HepG2 (cell line): Measurements from ENCODE around the gene BCORL1. TPM values are rescaled to one million over a fixed set of nuclear protein-coding genes. Genes with fewer than 3 reads are reported as not detected.

ENCODE experiments used
- ATAC-seq: fragments of 200-7000 bp; cut with Tn5 transposase; 3 replicates; pipeline ENCODE4 v1.9.1; 2020; ENCODE audit warnings: mild to moderate bottlenecking, moderate library complexity
- BruUV-seq: library from RNA; stranded (reverse); fragments of 400-500 nt; replicated peaks from 2 replicates; lab custom pipeline; 2021; lab: Mats Ljungman, UMichigan
- CTCF ChIA-PET: fragments of 300-600 bp; formaldehyde crosslinking; extraction: SDS; loops from one replicate; lab custom pipeline; 2021; ENCODE audit warnings: low total read pairs, inconsistent platforms, low intra/inter-chr PET ratio; lab: Yijun Ruan, JAX
- POLR2A ChIA-PET: fragments of 350-600 bp; sonication (Branson Sonifier 250); formaldehyde crosslinking; loops from one replicate; lab custom pipeline; 2020; ENCODE audit warnings: antibody characterized with exemption, inconsistent platforms; lab: Yijun Ruan, JAX
- DNase-seq: peaks from one replicate; pipeline ENCODE4 v3.0.0-alpha.2; 2015; ENCODE audit warnings: low spot score
- FAIRE-seq: peaks from 3 replicates; lab custom pipeline; 2011; peaks lifted over from hg19 to GRCh38; lab: Jason Lieb, UNC
- H2AFZ ChIP-seq: one replicate; pipeline ENCODE4 v1.6.1; 2011; ENCODE audit warnings: low read length, inconsistent platforms
- H3K27ac ChIP-seq: fragments of 300-600 bp; 3 replicates; pipeline ENCODE4 v1.8.0; 2011; ENCODE audit warnings: mixed run types, mild to moderate bottlenecking, mixed read lengths, low read length, inconsistent platforms; ENCODE audit not compliant: insufficient read depth; ENCODE audit errors: extremely low read length
- H3K27me3 ChIP-seq, 2 experiments: fragments of 200-600 bp in 1 of 2; 2 replicates in 1 of 2; 3 replicates in 1 of 2; pipeline versions ENCODE4 v1.6.0 to v1.8.0; 2011; ENCODE audit warnings: low read length in 2 of 2, mild to moderate bottlenecking in 2 of 2, moderate library complexity in 2 of 2, inconsistent platforms in 1 of 2; ENCODE audit not compliant: insufficient read depth in 2 of 2, control insufficient read depth in 1 of 2
- H3K36me3 ChIP-seq, 2 experiments: fragments of 200-600 bp in 1 of 2; replicated peaks in 1 of 2; 2 replicates in 1 of 2; 3 replicates in 1 of 2; pipeline versions ENCODE4 v1.5.1 to v1.8.0; 2011; ENCODE audit warnings: low read length in 2 of 2, inconsistent platforms in 1 of 2; ENCODE audit not compliant: insufficient read depth in 2 of 2, control insufficient read depth in 1 of 2
- H3K4me1 ChIP-seq: 2 replicates; pipeline ENCODE4 v1.5.1; 2012; ENCODE audit warnings: low read length, inconsistent platforms; ENCODE audit not compliant: insufficient read depth
- H3K4me2 ChIP-seq: 2 replicates; pipeline ENCODE4 v1.6.0; 2011; ENCODE audit warnings: low read depth, low read length, inconsistent platforms
- H3K4me3 ChIP-seq, 3 experiments: fragments of 200-600 bp in 1 of 3; sonication (generic), shearing (Covaris generic) in 1 of 3; replicated peaks in 1 of 3; 2 replicates each; pipeline ENCODE4 v1.5.1; 2011 to 2016; ENCODE audit warnings: low read length in 3 of 3, inconsistent platforms in 2 of 3, low read depth in 2 of 3, mild to moderate bottlenecking in 2 of 3, control low read depth in 1 of 3, mixed read lengths in 1 of 3; ENCODE audit not compliant: insufficient read depth in 1 of 3
- H3K79me2 ChIP-seq: one replicate; pipeline ENCODE4 v1.6.1; 2011; ENCODE audit warnings: low read length, inconsistent platforms; ENCODE audit not compliant: insufficient read depth
- H3K9ac ChIP-seq: 2 replicates; pipeline ENCODE4 v1.6.0; 2011; ENCODE audit warnings: mild to moderate bottlenecking, low read depth, low read length, inconsistent platforms; ENCODE audit not compliant: insufficient read depth
- H3K9me3 ChIP-seq: 2 replicates; pipeline ENCODE4 v1.5.1; 2012; ENCODE audit warnings: mild to moderate bottlenecking, low read length
- H4K20me1 ChIP-seq: 2 replicates; pipeline ENCODE4 v1.6.0; 2011; ENCODE audit warnings: inconsistent platforms, mild to moderate bottlenecking, low read length, moderate library complexity; ENCODE audit not compliant: insufficient read depth
- ADNP ChIP-seq: sonication (generic); formaldehyde crosslinking; IDR thresholded peaks from 2 replicates; pipeline ENCODE4 v1.4.0; 2020; ENCODE audit warnings: missing genetic modification reagents
- HNF4G ChIP-seq, 2 experiments: sonication (generic) in 1 of 2; formaldehyde crosslinking in 1 of 2; IDR thresholded peaks; 2 replicates each; pipeline versions ENCODE4 v1.4.0 to v1.6.1; 2011 to 2020; ENCODE audit warnings: borderline replicate concordance in 2 of 2, low read depth in 2 of 2, mild to moderate bottlenecking in 2 of 2, low read length in 1 of 2, missing genetic modification reagents in 1 of 2, moderate library complexity in 1 of 2
- MEF2D ChIP-seq: sonication (generic); formaldehyde crosslinking; IDR thresholded peaks from 2 replicates; pipeline ENCODE4 v1.5.1; 2020; ENCODE audit warnings: mild to moderate bottlenecking, missing genetic modification reagents
- RAD51 ChIP-seq: fragments of 450-650 bp; IDR thresholded peaks from 2 replicates; pipeline ENCODE4 v1.6.1; 2016; ENCODE audit warnings: borderline replicate concordance
- SATB2 ChIP-seq: sonication (generic); formaldehyde crosslinking; IDR thresholded peaks from 2 replicates; pipeline ENCODE4 v1.5.0; 2020; ENCODE audit warnings: missing genetic modification reagents
- TRIM24 ChIP-seq: sonication (generic); formaldehyde crosslinking; IDR thresholded peaks from 2 replicates; pipeline ENCODE4 v1.8.0; 2022; ENCODE audit warnings: mild to moderate bottlenecking, missing genetic modification reagents
- XRCC5 ChIP-seq: fragments of 200-400 bp; formaldehyde crosslinking; optimal IDR thresholded peaks from 2 replicates; pipeline ENCODE3; 2017; ENCODE audit warnings: mild to moderate bottlenecking, low read length
- ZNF296 ChIP-seq: sonication (generic); formaldehyde crosslinking; conservative IDR thresholded peaks from 2 replicates; pipeline ENCODE4 v1.5.0; 2020; ENCODE audit warnings: mild to moderate bottlenecking, missing genetic modification reagents
- ZNF589 ChIP-seq: sonication (generic); formaldehyde crosslinking; conservative IDR thresholded peaks from 2 replicates; pipeline ENCODE4 v1.8.0; 2022; ENCODE audit warnings: mild to moderate bottlenecking, moderate library complexity, missing genetic modification reagents
- ZNF678 ChIP-seq: sonication (generic); formaldehyde crosslinking; IDR thresholded peaks from 2 replicates; pipeline ENCODE4 v1.4.0; 2020; ENCODE audit warnings: mild to moderate bottlenecking, missing genetic modification reagents
- WGBS: methylation state at CpG from one replicate; pipeline ENCODE4 v1.1.6; 2017; ENCODE audit warnings: low lambda C conversion rate; 5-methylcytosine and 5-hydroxymethylcytosine counted together
- in situ Hi-C: cut with HindIII; loops from 2 replicates; pipeline ENCODE4 v1.10.0; 2017; ENCODE audit warnings: low pct_unique_long_range_greater_than_20kb; ENCODE audit not compliant: extremely low pct_ligation_motif_present
- intact Hi-C: fragments of 100-400 bp; cut with micrococcal nuclease; formaldehyde crosslinking; loops from one replicate; pipeline ENCODE4 v1.10.0; 2022; ENCODE audit not compliant: unreplicated experiment
- polyA plus RNA-seq, 8 experiments: library from polyadenylated mRNA; depleted of rRNA in 3 of 8; stranded (reverse) in 7 of 8; unstranded in 1 of 8; fragments of >200 nt; fragmentation: Illumina TruSeq in 4 of 8; extraction: Trizol in 4 of 8; gene quantifications; 2 replicates each; pipeline versions ENCODE4 v1.2.1 to v1.2.3, GENCODE V29; 2011 to 2016; ENCODE audit warnings: low read depth in 4 of 8, missing spikeins in 1 of 8, mixed read lengths in 1 of 8; ENCODE audit not compliant: insufficient read depth in 1 of 8
- total RNA-seq, 5 experiments: library from RNA; depleted of rRNA; stranded (reverse); fragments of >200 nt; fragmentation: Illumina TruSeq; extraction: Trizol; gene quantifications; 2 replicates each; pipeline ENCODE4 v1.2.3, GENCODE V29; 2016; ENCODE audit warnings: low read depth in 1 of 5
- TF ChIP-seq, protein P1 (sequence below): IDR thresholded peaks from 2 replicates; pipeline ENCODE4 v1.6.1; 2016; ENCODE audit warnings: mild to moderate bottlenecking, missing biosample characterization, missing genetic modification reagents

Gene BCORL1
- total and polyA plus RNA-seq, 2 of the 13 experiments (the other 11 are each of a cell fraction or from before 2014, with no cell fraction given) = 0.67 to 1.4 TPM

DNA sequence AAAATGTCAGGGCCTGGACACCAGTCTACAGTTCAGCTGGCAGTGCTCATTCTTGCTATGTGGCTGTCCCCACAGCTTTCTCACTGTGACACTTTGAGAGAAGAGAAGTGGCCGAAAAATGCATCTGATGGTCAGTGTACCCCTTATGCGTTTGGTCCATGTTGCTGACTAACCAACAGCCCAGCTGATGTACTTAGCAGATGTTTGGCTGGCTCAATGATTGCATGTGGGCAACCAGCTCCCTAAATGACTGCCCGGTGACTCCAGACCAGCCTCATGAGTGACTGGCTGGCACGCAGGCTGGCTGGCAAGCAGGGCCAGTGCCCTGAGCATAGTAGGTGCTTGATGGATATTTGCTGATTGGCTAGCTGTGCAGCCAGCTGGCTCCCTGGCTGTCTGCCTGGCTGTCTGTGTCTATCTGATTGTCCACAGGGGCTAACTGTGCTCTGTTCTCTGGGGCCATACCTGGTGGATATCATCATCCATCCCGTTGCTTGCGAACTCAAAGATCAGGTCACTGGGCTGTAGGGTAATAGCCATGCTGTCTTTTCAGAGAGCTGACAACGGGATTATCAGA, 98.4 kb downstream of the BCORL1 start:
- no peaks in the 10 kb centered on the region for H3K79me2 ChIP-seq
- in situ Hi-C loops = loop anchor here (5.0 kb wide), 2 partner anchors 36 to 111 kb away; no protein-coding TSS in a partner anchor
- FAIRE-seq (no peak), ATAC-seq (no peak), DNase-seq (no peak)
- no peaks in the 10 kb centered on the region for H4K20me1 ChIP-seq
- no peak overlapping the region for H3K4me2 ChIP-seq
- intact Hi-C loops = no loop called here
- no peak overlapping the region for H2AFZ ChIP-seq
- WGBS = no CpG with 5 or more reads among the region's 7 CpGs
- H3K36me3 ChIP-seq = no peaks in the 10 kb centered on the region
- H3K4me3 ChIP-seq = no peak overlapping the region
- no TSS peak for BruUV-seq
- no peaks in the 10 kb centered on the region for H3K27me3 ChIP-seq
- ChIA-PET POLR2A (no interaction called here), CTCF (interaction anchor here (1.5 kb wide), 2 partner anchors 39 to 41 kb away, joined by 5 to 6 read pairs; no protein-coding TSS in a partner anchor)
- no peak overlapping the region for H3K27ac ChIP-seq
- H3K9me3 ChIP-seq = no peaks in the 10 kb centered on the region
- no peak for TF ChIP-seq HNF4G (IDR thresholded peaks at IDR 0.05; ENCODE audit: borderline replicate concordance, low read depth, low read length)
- TF ChIP-seq HNF4G (CRISPR knock-in tag; IDR thresholded peaks at IDR 0.05; ENCODE audit: borderline replicate concordance, low read depth) = no peak
- TF ChIP-seq ZNF296 = no peak
- TF ChIP-seq ADNP (CRISPR knock-in tag) = no peak
- TF ChIP-seq TRIM24 (CRISPR knock-in tag) = no peak
- TF ChIP-seq XRCC5 = no peak
- H3K4me1 ChIP-seq = peaks cover 9% of the 10 kb centered on the region
- no peak overlapping the region for H3K9ac ChIP-seq

DNA sequence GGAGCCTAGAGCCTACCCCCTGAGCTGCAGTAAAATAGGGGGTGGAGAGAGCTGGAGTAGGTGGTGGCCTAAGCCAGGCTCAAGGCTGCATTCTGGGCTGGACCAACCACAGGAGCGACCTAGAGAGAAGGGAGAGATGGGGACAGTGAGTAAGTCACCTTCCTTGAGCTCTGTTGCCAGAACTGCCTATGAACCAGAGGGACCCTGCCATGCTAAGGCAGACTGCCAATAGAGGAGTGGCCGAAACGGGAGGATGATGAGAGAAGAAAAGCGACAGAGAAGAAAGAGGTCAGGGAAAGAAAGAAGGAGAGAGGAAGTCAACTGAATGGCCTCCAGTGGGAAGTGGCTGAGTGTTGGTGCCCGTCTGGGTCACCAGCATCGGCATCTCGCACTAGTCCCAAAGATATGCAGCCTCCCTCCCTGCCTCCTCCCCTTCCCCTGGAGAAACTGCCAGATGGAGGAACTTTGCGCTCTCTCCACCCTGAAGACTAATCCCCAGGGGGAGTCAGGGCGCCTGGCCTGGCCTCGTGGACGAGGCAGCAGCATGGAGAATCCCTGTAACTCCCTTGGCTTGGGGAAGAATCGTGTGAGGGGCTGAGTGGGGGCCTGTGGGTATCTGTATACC, 99.1 kb downstream of the BCORL1 start:
- no peak for FAIRE-seq
- BruUV-seq = no TSS peak
- intact Hi-C loops = no loop called here

More for the DNA sequence above, 99.1 kb downstream of the BCORL1 start:
- ATAC-seq = no peak
- no peak for TF ChIP-seq ZNF678 (CRISPR knock-in tag)
- no peak for TF ChIP-seq RAD51
- TF ChIP-seq SATB2 = no peak
- no peak for TF ChIP-seq ZNF589 (CRISPR knock-in tag)
- TF ChIP-seq MEF2D = no peak
- TF ChIP-seq, protein P1, sequence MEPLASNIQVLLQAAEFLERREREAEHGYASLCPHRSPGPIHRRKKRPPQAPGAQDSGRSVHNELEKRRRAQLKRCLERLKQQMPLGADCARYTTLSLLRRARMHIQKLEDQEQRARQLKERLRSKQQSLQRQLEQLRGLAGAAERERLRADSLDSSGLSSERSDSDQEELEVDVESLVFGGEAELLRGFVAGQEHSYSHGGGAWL (CRISPR knock-in tag) = no peak
- TF ChIP-seq, all 625 proteins: peak for 0
- DNase-seq = no peak
- Histone ChIP-seq H3K79me2 (no peaks in the 10 kb centered on the region), H3K27ac (no peak overlapping the region), H2AFZ (no peak overlapping the region), H3K9ac (no peak overlapping the region), H3K4me3 (no peak overlapping the region), H3K36me3 (no peaks in the 10 kb centered on the region), H3K4me1 (peaks cover 9% of the 10 kb centered on the region), H3K4me2 (no peak overlapping the region), H3K9me3 (no peaks in the 10 kb centered on the region), H4K20me1 (no peaks in the 10 kb centered on the region), H3K27me3 (no peaks in the 10 kb centered on the region)
- ChIA-PET CTCF (no interaction called here), POLR2A (no interaction called here)
- 87% methylated on average over 7 of the region's 12 CpGs for WGBS
- in situ Hi-C loops = loop anchor here (5.0 kb wide), 2 partner anchors 36 to 111 kb away; no protein-coding TSS in a partner anchor
